HCT116 (cell line): ENCODE results near the gene LRP11.

Source experiments
- RAD21 ChIP-seq: IDR thresholded peaks from 2 replicates; pipeline ENCODE4 v1.6.1; 2012; ENCODE audit warnings: low read depth, mild to moderate bottlenecking
- YY1 ChIP-seq: IDR thresholded peaks from 2 replicates; pipeline ENCODE4 v1.6.1; 2011; ENCODE audit warnings: low read length, low read depth, moderate library complexity, mild to moderate bottlenecking; ENCODE audit not compliant: insufficient replicate concordance; ENCODE audit errors: extremely low read depth
- TF ChIP-seq, protein P1 (sequence below), 3 experiments: fragments of 200-600 bp in 1 of 3; sonication (generic) in 1 of 3; IDR thresholded peaks in 2 of 3; conservative IDR thresholded peaks in 1 of 3; 2 replicates each; pipeline ENCODE4 v1.5.1; 2012 to 2017; ENCODE audit warnings: low read depth in 2 of 3, low read length in 2 of 3, antibody characterized with exemption in 1 of 3, borderline replicate concordance in 1 of 3, control low read depth in 1 of 3, mild to moderate bottlenecking in 1 of 3, mixed read lengths in 1 of 3, mixed run types in 1 of 3, moderate library complexity in 1 of 3; ENCODE audit not compliant: insufficient read depth in 1 of 3

- no peak for TF ChIP-seq RAD21
- TF ChIP-seq, protein P1, sequence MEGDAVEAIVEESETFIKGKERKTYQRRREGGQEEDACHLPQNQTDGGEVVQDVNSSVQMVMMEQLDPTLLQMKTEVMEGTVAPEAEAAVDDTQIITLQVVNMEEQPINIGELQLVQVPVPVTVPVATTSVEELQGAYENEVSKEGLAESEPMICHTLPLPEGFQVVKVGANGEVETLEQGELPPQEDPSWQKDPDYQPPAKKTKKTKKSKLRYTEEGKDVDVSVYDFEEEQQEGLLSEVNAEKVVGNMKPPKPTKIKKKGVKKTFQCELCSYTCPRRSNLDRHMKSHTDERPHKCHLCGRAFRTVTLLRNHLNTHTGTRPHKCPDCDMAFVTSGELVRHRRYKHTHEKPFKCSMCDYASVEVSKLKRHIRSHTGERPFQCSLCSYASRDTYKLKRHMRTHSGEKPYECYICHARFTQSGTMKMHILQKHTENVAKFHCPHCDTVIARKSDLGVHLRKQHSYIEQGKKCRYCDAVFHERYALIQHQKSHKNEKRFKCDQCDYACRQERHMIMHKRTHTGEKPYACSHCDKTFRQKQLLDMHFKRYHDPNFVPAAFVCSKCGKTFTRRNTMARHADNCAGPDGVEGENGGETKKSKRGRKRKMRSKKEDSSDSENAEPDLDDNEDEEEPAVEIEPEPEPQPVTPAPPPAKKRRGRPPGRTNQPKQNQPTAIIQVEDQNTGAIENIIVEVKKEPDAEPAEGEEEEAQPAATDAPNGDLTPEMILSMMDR (IDR thresholded peaks at IDR 0.05 in 2 of 3, conservative IDR thresholded peaks at IDR 0.05 in 1 of 3; ENCODE audit: borderline replicate concordance in 1 of 3, insufficient read depth in 1 of 3, low read depth in 2 of 3, low read length in 2 of 3): no peak
- TF ChIP-seq YY1: no peak
These were observed 13.5 kb upstream of the LRP11 start for GRCh38 chr6:149877659-149878058.
